Activated naive CD4-positive, alpha-beta T cell treated with anti-CD3 and anti-CD28 coated beads, Interleukin-2, amount 50 U/mL, for 24 hours (primary cell): ENCODE data around the gene GRIN2A.

Source experiments
- H3K27ac Mint-ChIP-seq: one replicate; pipeline ENCODE4 v1.8.0; 2021; ENCODE audit warnings: mild to moderate bottlenecking, mixed read lengths
- H3K27me3 Mint-ChIP-seq: one replicate; pipeline ENCODE4 v1.8.0; 2021; ENCODE audit warnings: mixed read lengths
- H3K36me3 Mint-ChIP-seq: one replicate; pipeline ENCODE4 v1.8.0; 2021; ENCODE audit warnings: mixed read lengths
- H3K4me1 Mint-ChIP-seq: one replicate; pipeline ENCODE4 v1.8.0; 2021; ENCODE audit warnings: mixed read lengths
- H3K4me3 Mint-ChIP-seq: one replicate; pipeline ENCODE4 v1.8.0; 2021; ENCODE audit warnings: mild to moderate bottlenecking, mixed read lengths
- H3K9me3 Mint-ChIP-seq: one replicate; pipeline ENCODE4 v1.8.0; 2021; ENCODE audit warnings: mixed read lengths

The GRIN2A gene

DNA sequence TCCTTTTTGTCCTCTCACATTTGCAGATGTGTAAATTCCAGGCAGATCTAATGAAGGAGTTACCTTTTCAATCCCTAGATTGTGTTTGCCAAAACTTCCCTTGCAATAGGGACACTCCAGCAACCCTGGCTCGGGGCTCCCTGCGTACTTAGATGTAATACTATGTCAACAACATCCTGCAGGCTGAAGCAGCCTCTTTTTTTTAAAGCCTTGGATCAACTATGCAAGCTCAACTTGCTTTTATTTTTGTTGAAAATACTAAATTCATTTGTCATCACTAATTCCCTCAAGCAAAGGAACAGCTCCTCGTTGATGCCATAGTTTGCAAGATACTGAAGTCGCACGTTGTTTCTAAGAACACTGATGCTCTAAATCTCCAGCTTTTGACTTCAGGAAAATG is 59.1 kb downstream of the GRIN2A start:
- peaks cover 7% of the 10 kb centered on the region for H3K9me3 Mint-ChIP-seq
- H3K27ac Mint-ChIP-seq: no peak overlapping the region
- no peaks in the 10 kb centered on the region for H3K36me3 Mint-ChIP-seq
- H3K27me3 Mint-ChIP-seq: peaks cover 5% of the 10 kb centered on the region
- no peaks in the 10 kb centered on the region for H3K4me1 Mint-ChIP-seq
- H3K4me3 Mint-ChIP-seq: no peak overlapping the region

DNA sequence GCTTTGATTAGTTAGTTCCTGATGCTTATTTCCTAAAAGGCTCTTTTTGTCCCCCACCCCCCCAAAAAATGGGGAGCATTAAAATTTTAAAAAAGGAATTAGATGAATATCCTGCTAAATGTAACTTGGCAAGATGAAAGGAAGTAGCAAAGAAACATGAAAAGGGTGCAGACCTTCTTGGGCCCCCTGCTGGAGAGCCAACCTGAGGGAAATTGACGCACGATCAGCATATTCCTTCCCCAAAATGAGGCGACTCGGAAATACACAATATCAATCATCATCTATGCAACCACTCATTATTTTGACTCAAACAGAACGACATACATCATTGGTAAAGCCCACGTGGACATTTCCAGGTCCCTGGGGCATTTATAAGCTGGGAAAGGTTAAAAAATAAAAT is 59.7 kb downstream of the GRIN2A start:
- Mint-ChIP-seq H3K27me3 (peaks cover 5% of the 10 kb centered on the region), H3K4me3 (no peak overlapping the region), H3K9me3 (peaks cover 7% of the 10 kb centered on the region), H3K4me1 (no peaks in the 10 kb centered on the region), H3K27ac (no peak overlapping the region), H3K36me3 (no peaks in the 10 kb centered on the region)

- peaks cover 5% of the 10 kb centered on the region for H3K27me3 Mint-ChIP-seq
- H3K36me3 Mint-ChIP-seq: no peaks in the 10 kb centered on the region
- no peaks in the 10 kb centered on the region for H3K4me1 Mint-ChIP-seq
- H3K4me3 Mint-ChIP-seq: no peak overlapping the region
- H3K27ac Mint-ChIP-seq: no peak overlapping the region
- H3K9me3 Mint-ChIP-seq: peaks cover 7% of the 10 kb centered on the region
Observed at GRCh38 chr16:10121897-10122425, 60.3 kb downstream of the GRIN2A start.

DNA sequence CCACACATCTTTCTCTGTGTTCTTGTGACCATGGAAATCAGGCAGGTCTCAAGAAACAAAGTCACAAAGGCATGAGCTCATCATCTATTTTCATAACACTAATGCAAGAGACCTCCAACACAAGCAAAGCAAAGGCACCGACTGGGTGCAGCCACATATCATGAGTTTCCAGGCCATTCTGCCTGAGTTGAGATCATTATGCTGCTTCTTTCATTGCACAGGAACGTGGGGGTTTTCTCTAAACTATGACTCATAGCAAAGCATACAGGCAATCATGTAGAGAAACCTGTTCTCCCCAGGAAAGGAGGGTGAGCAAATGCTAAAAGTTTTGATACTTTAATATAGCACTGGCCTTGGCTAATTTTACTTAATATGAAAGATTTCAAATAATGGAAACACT is 60.7 kb downstream of the GRIN2A start:
- Mint-ChIP-seq H3K4me3 (no peak overlapping the region), H3K27ac (no peak overlapping the region), H3K27me3 (peaks cover 5% of the 10 kb centered on the region), H3K9me3 (peaks cover 7% of the 10 kb centered on the region), H3K36me3 (no peaks in the 10 kb centered on the region), H3K4me1 (no peaks in the 10 kb centered on the region)

GRCh38 chr16:10120953-10121352 is 61.3 kb downstream of the GRIN2A start:
- Mint-ChIP-seq H3K4me1 (no peaks in the 10 kb centered on the region), H3K27ac (no peak overlapping the region), H3K4me3 (no peak overlapping the region), H3K36me3 (no peaks in the 10 kb centered on the region), H3K9me3 (peaks cover 7% of the 10 kb centered on the region), H3K27me3 (peaks cover 6% of the 10 kb centered on the region)

DNA sequence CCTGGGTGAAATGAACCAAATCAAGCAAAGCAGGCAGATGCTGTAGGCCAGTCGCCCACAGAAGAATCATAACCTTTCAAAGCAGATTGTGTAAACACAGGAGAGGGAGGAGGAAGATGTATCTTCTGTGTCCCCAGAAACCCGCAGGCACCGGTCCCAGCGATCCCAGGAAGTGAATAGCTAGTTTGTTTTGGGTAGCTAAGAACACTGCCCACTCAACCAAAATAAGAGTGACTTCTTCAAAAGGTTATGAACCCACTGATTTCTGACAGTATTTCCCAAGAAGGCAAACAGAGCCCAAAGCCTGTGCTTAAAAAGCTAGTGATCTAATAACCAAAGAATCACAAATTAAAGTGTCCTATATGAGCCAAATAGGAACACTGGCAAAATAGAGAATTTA is 67.8 kb downstream of the GRIN2A start:
- H3K27me3 Mint-ChIP-seq: peaks cover 4% of the 10 kb centered on the region
- no peak overlapping the region for H3K27ac Mint-ChIP-seq
- no peaks in the 10 kb centered on the region for H3K36me3 Mint-ChIP-seq
- H3K4me3 Mint-ChIP-seq: no peak overlapping the region
- no peaks in the 10 kb centered on the region for H3K4me1 Mint-ChIP-seq
- H3K9me3 Mint-ChIP-seq: peaks cover 7% of the 10 kb centered on the region

DNA sequence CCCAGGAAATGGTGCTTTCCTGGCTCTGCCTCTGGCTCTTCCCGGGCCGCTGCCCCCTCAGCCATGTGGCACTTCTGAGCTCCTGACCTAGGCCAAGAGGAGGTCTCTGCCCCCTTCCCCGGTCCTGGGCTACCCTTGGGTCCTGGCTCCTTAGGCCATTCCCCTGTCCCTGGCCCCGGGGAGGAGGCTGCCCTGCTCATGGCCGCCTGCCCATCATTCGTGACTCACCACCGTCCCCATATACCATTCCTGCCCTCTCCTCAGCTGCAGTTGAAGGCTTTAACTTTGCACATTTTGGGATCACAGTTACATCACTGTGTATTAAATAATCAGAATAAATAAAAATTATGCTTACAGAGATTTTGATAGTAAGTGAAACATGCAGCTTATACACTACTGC is 69.0 kb downstream of the GRIN2A start:
- no peak overlapping the region for H3K4me3 Mint-ChIP-seq
- H3K27ac Mint-ChIP-seq: no peak overlapping the region
- H3K27me3 Mint-ChIP-seq: peaks cover 6% of the 10 kb centered on the region
- H3K9me3 Mint-ChIP-seq: no peaks in the 10 kb centered on the region
- H3K4me1 Mint-ChIP-seq: no peaks in the 10 kb centered on the region
- H3K36me3 Mint-ChIP-seq: no peaks in the 10 kb centered on the region

DNA sequence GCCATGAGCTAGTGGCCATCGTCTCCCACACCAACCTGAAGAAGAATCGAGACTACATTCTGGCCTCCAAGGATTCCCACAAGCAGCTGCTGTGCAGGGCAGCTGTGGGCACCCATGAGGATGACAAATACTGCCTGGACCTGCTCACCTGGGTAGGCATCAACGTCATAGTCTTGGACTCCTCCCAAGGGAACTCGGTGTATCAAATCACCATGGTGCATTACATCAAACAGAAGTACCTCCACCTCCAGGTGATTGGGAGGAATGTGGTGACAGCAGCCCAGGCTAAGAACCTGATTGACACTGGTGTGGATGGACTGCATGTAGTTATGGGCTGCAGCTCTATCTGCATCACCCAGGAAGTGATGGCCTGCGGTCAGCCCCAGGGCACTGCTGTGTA is 70.2 kb downstream of the GRIN2A start:
- no peaks in the 10 kb centered on the region for H3K4me1 Mint-ChIP-seq

DNA sequence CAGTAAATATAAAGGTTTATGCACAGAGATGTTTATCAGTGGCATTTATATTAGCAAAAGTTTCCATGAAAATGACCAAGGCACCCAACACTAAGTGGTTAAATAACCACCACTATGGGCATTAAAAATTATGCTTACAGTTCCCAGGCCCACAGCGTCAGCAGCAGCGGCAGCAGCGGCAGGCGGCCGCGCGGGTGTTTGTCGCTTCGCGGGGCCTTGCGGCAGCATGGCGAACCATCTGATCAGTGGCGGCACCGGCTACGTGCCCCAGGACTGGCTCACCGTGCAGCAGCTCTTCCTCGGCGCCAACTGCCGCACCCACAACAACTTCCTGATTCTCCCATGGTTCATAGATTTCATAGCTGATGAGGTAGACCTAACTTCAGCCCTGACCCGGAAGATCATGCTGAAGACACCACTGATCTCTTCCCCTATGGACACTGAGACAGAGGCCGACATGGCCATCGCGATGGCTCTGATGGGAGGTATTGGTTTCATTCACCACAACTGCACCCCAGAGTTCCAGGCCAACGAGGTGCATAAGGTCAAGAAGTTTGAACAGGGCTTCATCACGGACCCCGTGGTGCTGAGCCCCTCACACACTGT is 71.0 kb downstream of the GRIN2A start:
- no peak overlapping the region for H3K27ac Mint-ChIP-seq
- no peaks in the 10 kb centered on the region for H3K4me1 Mint-ChIP-seq
- H3K9me3 Mint-ChIP-seq: no peaks in the 10 kb centered on the region
- no peak overlapping the region for H3K4me3 Mint-ChIP-seq
- peaks cover 6% of the 10 kb centered on the region for H3K27me3 Mint-ChIP-seq
- no peaks in the 10 kb centered on the region for H3K36me3 Mint-ChIP-seq

More for the DNA sequence above, 70.2 kb downstream of the GRIN2A start:
- no peaks in the 10 kb centered on the region for H3K36me3 Mint-ChIP-seq
- H3K27ac Mint-ChIP-seq: no peak overlapping the region
- H3K9me3 Mint-ChIP-seq: no peaks in the 10 kb centered on the region
- H3K27me3 Mint-ChIP-seq: peaks cover 6% of the 10 kb centered on the region
- no peak overlapping the region for H3K4me3 Mint-ChIP-seq

DNA sequence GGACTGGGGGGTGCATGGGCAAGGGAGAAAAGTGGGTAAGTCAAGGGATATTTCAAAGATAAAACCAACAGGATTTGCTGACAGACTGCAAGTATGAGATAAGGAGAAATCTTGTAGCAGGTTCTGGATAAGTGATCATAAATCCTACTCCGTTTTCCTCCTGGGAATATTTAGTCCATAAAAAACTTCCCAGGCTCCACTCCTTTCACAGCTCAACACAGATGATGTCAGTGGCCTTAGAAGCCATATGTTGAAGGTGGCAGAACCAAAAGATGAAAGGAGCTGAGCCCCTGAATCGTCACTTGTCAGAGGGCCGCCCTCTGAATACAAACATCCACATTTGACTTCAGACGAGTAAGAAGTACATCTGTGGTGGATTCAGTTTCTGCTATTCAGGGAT is 71.7 kb downstream of the GRIN2A start:
- no peaks in the 10 kb centered on the region for H3K9me3 Mint-ChIP-seq
- peaks cover 4% of the 10 kb centered on the region for H3K27me3 Mint-ChIP-seq
- H3K36me3 Mint-ChIP-seq: no peaks in the 10 kb centered on the region
- H3K4me3 Mint-ChIP-seq: no peak overlapping the region
- no peak overlapping the region for H3K27ac Mint-ChIP-seq
- no peaks in the 10 kb centered on the region for H3K4me1 Mint-ChIP-seq

DNA sequence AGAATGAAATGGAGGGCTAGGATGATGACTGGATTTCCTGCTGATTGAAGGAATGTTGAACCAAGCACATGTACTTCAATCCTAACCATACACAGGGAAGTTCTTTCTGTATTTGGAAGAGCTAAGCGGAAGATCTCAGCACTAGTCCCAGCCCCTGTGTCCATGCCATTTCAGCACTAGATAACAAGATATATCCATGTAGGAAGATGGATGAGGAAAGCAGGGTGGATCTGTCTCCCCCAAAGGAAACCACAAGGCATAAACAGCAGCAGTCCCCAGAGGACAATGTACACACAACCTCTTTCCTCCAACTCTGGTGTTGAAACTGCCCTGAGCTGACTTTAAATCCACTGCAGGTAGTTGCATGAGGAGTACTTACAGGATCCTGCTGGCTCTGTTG is 75.1 kb downstream of the GRIN2A start:
- no peak overlapping the region for H3K27ac Mint-ChIP-seq
- no peaks in the 10 kb centered on the region for H3K36me3 Mint-ChIP-seq
- no peak overlapping the region for H3K4me3 Mint-ChIP-seq
- H3K27me3 Mint-ChIP-seq: peaks cover 2% of the 10 kb centered on the region
- no peaks in the 10 kb centered on the region for H3K9me3 Mint-ChIP-seq
- H3K4me1 Mint-ChIP-seq: no peaks in the 10 kb centered on the region

GRCh38 chr16:10103700-10104099 is 78.5 kb downstream of the GRIN2A start:
- H3K27ac Mint-ChIP-seq: no peak overlapping the region
- H3K27me3 Mint-ChIP-seq: no peaks in the 10 kb centered on the region
- H3K36me3 Mint-ChIP-seq: no peaks in the 10 kb centered on the region
- H3K4me1 Mint-ChIP-seq: no peaks in the 10 kb centered on the region
- no peaks in the 10 kb centered on the region for H3K9me3 Mint-ChIP-seq
- H3K4me3 Mint-ChIP-seq: no peak overlapping the region

DNA sequence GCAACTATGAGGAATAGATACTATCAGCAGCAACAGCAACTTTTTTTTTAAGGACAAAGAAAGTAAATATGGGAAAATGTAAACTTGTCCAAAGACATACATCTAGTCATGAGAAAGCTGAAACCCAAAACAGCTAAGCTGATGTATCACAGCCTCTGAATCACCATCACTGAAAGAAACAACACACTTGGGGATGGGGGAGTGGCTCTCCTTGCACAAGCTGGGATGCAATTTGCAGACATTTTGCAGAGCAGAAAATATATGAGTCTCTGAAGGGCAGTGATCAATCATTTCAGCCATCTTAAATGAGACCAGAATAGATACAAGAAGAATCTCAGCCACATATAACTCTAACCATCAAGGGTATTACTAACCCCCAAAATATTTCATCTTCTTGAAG is 79.1 kb downstream of the GRIN2A start:
- no peak overlapping the region for H3K27ac Mint-ChIP-seq
- no peaks in the 10 kb centered on the region for H3K36me3 Mint-ChIP-seq
- H3K27me3 Mint-ChIP-seq: no peaks in the 10 kb centered on the region
- H3K4me1 Mint-ChIP-seq: no peaks in the 10 kb centered on the region
- H3K4me3 Mint-ChIP-seq: no peak overlapping the region
- H3K9me3 Mint-ChIP-seq: no peaks in the 10 kb centered on the region

GRCh38 chr16:10100829-10101228 is 81.4 kb downstream of the GRIN2A start:
- H3K36me3 Mint-ChIP-seq: no peaks in the 10 kb centered on the region
- no peak overlapping the region for H3K27ac Mint-ChIP-seq
- H3K4me3 Mint-ChIP-seq: no peak overlapping the region
- H3K4me1 Mint-ChIP-seq: no peaks in the 10 kb centered on the region
- H3K27me3 Mint-ChIP-seq: no peaks in the 10 kb centered on the region
- H3K9me3 Mint-ChIP-seq: no peaks in the 10 kb centered on the region

DNA sequence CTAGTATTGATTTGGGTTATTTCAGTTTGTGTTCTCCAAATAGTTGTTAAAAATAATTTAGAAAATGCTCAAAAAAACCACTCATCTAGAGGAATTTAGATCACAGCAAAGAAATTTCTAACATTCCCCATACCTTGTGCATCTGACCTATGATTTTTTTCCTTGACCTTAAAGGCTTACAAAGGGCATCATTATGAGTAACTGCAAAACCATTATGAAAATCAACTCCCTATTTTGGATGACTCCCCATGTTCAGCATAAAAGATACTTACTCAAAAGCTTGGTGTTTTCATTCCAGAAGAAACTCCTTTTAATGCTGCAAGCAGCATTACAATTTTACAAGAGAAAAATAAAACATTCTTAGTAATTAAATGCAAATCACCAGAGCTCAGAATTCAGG is 83.2 kb downstream of the GRIN2A start:
- Mint-ChIP-seq H3K27me3 (no peaks in the 10 kb centered on the region), H3K4me1 (no peaks in the 10 kb centered on the region), H3K9me3 (no peaks in the 10 kb centered on the region), H3K36me3 (no peaks in the 10 kb centered on the region), H3K27ac (no peak overlapping the region), H3K4me3 (no peak overlapping the region)

GRCh38 chr16:10097271-10097670 is 85.0 kb downstream of the GRIN2A start:
- H3K4me1 Mint-ChIP-seq: no peaks in the 10 kb centered on the region
- no peak overlapping the region for H3K4me3 Mint-ChIP-seq
- H3K27me3 Mint-ChIP-seq: no peaks in the 10 kb centered on the region
- no peaks in the 10 kb centered on the region for H3K9me3 Mint-ChIP-seq
- H3K27ac Mint-ChIP-seq: no peak overlapping the region
- H3K36me3 Mint-ChIP-seq: no peaks in the 10 kb centered on the region

- H3K27ac Mint-ChIP-seq: no peak overlapping the region
- peaks cover 3% of the 10 kb centered on the region for H3K36me3 Mint-ChIP-seq
- H3K4me1 Mint-ChIP-seq: no peaks in the 10 kb centered on the region
- H3K27me3 Mint-ChIP-seq: peaks cover 2% of the 10 kb centered on the region
- H3K9me3 Mint-ChIP-seq: no peaks in the 10 kb centered on the region
- H3K4me3 Mint-ChIP-seq: no peak overlapping the region
Observed at GRCh38 chr16:10093576-10093975, 88.7 kb downstream of the GRIN2A start.
